Measurements from ENCODE around the gene CLCN6.

DNA sequence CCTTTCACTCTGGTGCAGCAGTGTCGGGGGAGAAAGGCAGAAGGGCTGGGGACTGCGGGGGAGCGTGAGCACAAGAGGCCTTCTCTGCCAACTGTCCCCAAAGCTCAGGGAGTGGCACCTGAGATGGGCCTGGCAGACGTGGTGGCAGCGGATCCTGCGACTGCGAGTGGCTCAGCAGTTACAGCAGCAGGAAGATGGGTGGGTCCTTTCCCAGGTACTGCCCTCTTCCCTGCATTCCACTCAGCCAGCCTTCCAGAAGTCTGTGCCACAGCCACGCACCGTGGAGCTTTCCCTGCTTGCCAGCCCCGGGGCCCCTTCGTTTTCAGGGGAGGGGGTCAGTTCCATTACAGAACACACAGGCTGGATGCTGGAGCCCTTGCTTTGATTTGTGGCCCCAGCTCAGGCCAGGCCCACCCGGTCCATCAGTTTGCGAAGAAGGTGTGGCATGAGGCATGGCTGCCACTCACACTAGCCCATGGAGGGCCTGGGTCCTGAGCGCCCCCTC, 17.4 kb upstream of the CLCN6 start:
- TF ChIP-seq MTA2 (IDR thresholded peaks at IDR 0.05; ENCODE audit: low read depth) (no peak), CHD2 (IDR thresholded peaks at IDR 0.05; ENCODE audit: borderline replicate concordance, low read depth, low read length) (no peak), CTCF (IDR thresholded peaks at IDR 0.05 in 2 of 3, conservative IDR thresholded peaks at IDR 0.05 in 1 of 3; ENCODE audit: control insufficient read depth in 2 of 3, extremely low read depth in 1 of 3, insufficient read depth in 1 of 3, low read depth in 3 of 3, low read length in 3 of 3) (no peak), POLR2A (IDR thresholded peaks at IDR 0.05; ENCODE audit: low read depth, low read length) (peak; percentile 29; the same call in 1 of the 2 replicates), RFX5 (IDR thresholded peaks at IDR 0.05; ENCODE audit: low read depth, low read length) (no peak), CBFB (IDR thresholded peaks at IDR 0.05; ENCODE audit: low read depth) (no peak), EZH2 (IDR thresholded peaks at IDR 0.05; ENCODE audit: borderline replicate concordance, control insufficient read depth, low read depth, low read length) (no peak)
- TF ChIP-seq, protein P1, sequence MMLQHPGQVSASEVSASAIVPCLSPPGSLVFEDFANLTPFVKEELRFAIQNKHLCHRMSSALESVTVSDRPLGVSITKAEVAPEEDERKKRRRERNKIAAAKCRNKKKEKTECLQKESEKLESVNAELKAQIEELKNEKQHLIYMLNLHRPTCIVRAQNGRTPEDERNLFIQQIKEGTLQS (IDR thresholded peaks at IDR 0.05; ENCODE audit: borderline replicate concordance, extremely low read depth, low read depth, low read length) = no peak
